ENCODE data around the gene MAFB. TPM values are rescaled to one million over a fixed set of nuclear protein-coding genes. Genes with fewer than 3 reads are reported as not detected.

The MAFB gene
- total RNA-seq, 2 experiments from 2014 or later: not detected

GRCh38 chr20:40710603-40711002 is 21.6 kb upstream of the MAFB start:
- BruUV-seq (replicated peaks): no TSS peak

GRCh38 chr20:40706977-40707582 is 18.0 kb upstream of the MAFB start:
- Histone ChIP-seq H3K4me1 (ENCODE audit: insufficient read depth, low read length, poor library complexity, severe bottlenecking) (peaks cover 9% of the 10 kb centered on the region), H3K27ac (ENCODE audit: low read depth, low read length, poor library complexity, severe bottlenecking) (no peak overlapping the region), H2AFZ (ENCODE audit: low read length) (peak overlapping the region; percentile 41; the same call in 1 of the 2 replicates), H3K36me3 (ENCODE audit: insufficient read depth, low read length) (no peaks in the 10 kb centered on the region), H3K4me3 (ENCODE audit: low read depth, low read length, poor library complexity, severe bottlenecking) (no peak overlapping the region), H3K9me2 (ENCODE audit: insufficient read depth, low read length) (no peaks in the 10 kb centered on the region), H3K9me3 (ENCODE audit: low read length) (no peaks in the 10 kb centered on the region), H3K79me2 (ENCODE audit: insufficient read depth, low read depth, low read length) (no peaks in the 10 kb centered on the region), H3K4me2 (ENCODE audit: low read length) (no peak overlapping the region), H4K20me1 (ENCODE audit: insufficient read depth, low read length) (no peaks in the 10 kb centered on the region)
- ChIA-PET POLR2A (interaction anchor here (0.7 to 1.4 kb wide), 3 partner anchors 11 to 37 kb away, joined by 3 to 4 read pairs (median 3); no protein-coding TSS in a partner anchor), CTCF (ENCODE audit: unreplicated experiment) (interaction anchor here (0.6 to 3.2 kb wide), 3 partner anchors 34 to 238 kb away, joined by 3 to 10 read pairs (median 3); no protein-coding TSS in a partner anchor)
- peak; percentile 71 for DNase-seq (ENCODE audit: low spot score)
- BruUV-seq (replicated peaks): no TSS peak
- intact Hi-C loops (cut with micrococcal nuclease; ENCODE audit: unreplicated experiment): no loop called here
- TF ChIP-seq CTCF (conservative IDR thresholded peaks at IDR 0.05; ENCODE audit: low read length) (peak; percentile 73), EZH2phosphoT487 (IDR thresholded peaks at IDR 0.05; ENCODE audit: borderline replicate concordance, low read depth, low read length) (no peak)

More at GRCh38 chr20:40710603-40711002, 21.6 kb upstream of the MAFB start:
- Histone ChIP-seq H3K9me2 (ENCODE audit: insufficient read depth, low read length) (no peaks in the 10 kb centered on the region), H3K4me2 (ENCODE audit: low read length) (no peak overlapping the region), H3K79me2 (ENCODE audit: insufficient read depth, low read depth, low read length) (no peaks in the 10 kb centered on the region), H2AFZ (ENCODE audit: low read length) (no peak overlapping the region), H3K27ac (ENCODE audit: low read depth, low read length, poor library complexity, severe bottlenecking) (no peak overlapping the region), H3K4me3 (ENCODE audit: low read depth, low read length, poor library complexity, severe bottlenecking) (no peak overlapping the region), H3K36me3 (ENCODE audit: insufficient read depth, low read length) (no peaks in the 10 kb centered on the region), H3K9me3 (ENCODE audit: low read length) (no peaks in the 10 kb centered on the region), H4K20me1 (ENCODE audit: insufficient read depth, low read length) (no peaks in the 10 kb centered on the region), H3K4me1 (ENCODE audit: insufficient read depth, low read length, poor library complexity, severe bottlenecking) (peaks cover 9% of the 10 kb centered on the region)
- intact Hi-C loops (cut with micrococcal nuclease; ENCODE audit: unreplicated experiment): no loop called here
- DNase-seq (ENCODE audit: low spot score): no peak
- CTCF ChIA-PET (ENCODE audit: unreplicated experiment): no interaction called here
- POLR2A ChIA-PET: interaction anchor here (1.2 kb wide), 1 partner anchor 10 kb away, joined by 5 read pairs; no protein-coding TSS in a partner anchor
- no peak for TF ChIP-seq EZH2phosphoT487 (IDR thresholded peaks at IDR 0.05; ENCODE audit: borderline replicate concordance, low read depth, low read length)
- TF ChIP-seq CTCF (conservative IDR thresholded peaks at IDR 0.05; ENCODE audit: low read length): no peak

GRCh38 chr20:40705413-40705812 is 16.4 kb upstream of the MAFB start:
- TF ChIP-seq CTCF (conservative IDR thresholded peaks at IDR 0.05; ENCODE audit: low read length) (no peak), EZH2phosphoT487 (IDR thresholded peaks at IDR 0.05; ENCODE audit: borderline replicate concordance, low read depth, low read length) (no peak)
- no peaks in the 10 kb centered on the region for H3K36me3 ChIP-seq (ENCODE audit: insufficient read depth, low read length)
- POLR2A ChIA-PET: no interaction called here

More at GRCh38 chr20:40705413-40705812, 16.4 kb upstream of the MAFB start:
- Histone ChIP-seq H2AFZ (ENCODE audit: low read length) (no peak overlapping the region), H3K79me2 (ENCODE audit: insufficient read depth, low read depth, low read length) (no peaks in the 10 kb centered on the region), H3K9me3 (ENCODE audit: low read length) (no peaks in the 10 kb centered on the region), H3K4me3 (ENCODE audit: low read depth, low read length, poor library complexity, severe bottlenecking) (no peak overlapping the region), H3K4me1 (ENCODE audit: insufficient read depth, low read length, poor library complexity, severe bottlenecking) (peaks cover 9% of the 10 kb centered on the region), H4K20me1 (ENCODE audit: insufficient read depth, low read length) (no peaks in the 10 kb centered on the region), H3K4me2 (ENCODE audit: low read length) (no peak overlapping the region), H3K27ac (ENCODE audit: low read depth, low read length, poor library complexity, severe bottlenecking) (no peak overlapping the region), H3K9me2 (ENCODE audit: insufficient read depth, low read length) (no peaks in the 10 kb centered on the region)
- DNase-seq (ENCODE audit: low spot score): no peak
- intact Hi-C loops (cut with micrococcal nuclease; ENCODE audit: unreplicated experiment): no loop called here
- BruUV-seq (replicated peaks): no TSS peak
- CTCF ChIA-PET (ENCODE audit: unreplicated experiment): no interaction called here
